Calu3 (cell line): Measurements from ENCODE around the gene SFRP5. TPM values are rescaled to one million over a fixed set of nuclear protein-coding genes. Genes with fewer than 3 reads are reported as not detected.

Source experiments
- BruUV-seq: library from RNA; stranded (reverse); fragments of 400-500 nt; replicated peaks from 2 replicates; lab custom pipeline; 2021; lab: Mats Ljungman, UMichigan
- CTCF ChIA-PET: fragments of 300-600 bp; sonication (Branson Sonifier 250); formaldehyde crosslinking; loops from one replicate; lab custom pipeline; 2022; ENCODE audit warnings: antibody characterized with exemption; lab: Charles Lee
- DNase-seq: peaks from one replicate; pipeline ENCODE4 v3.0.0; 2022
- H3K27ac Mint-ChIP-seq: one replicate; pipeline ENCODE4 v1.8.0; 2022; ENCODE audit warnings: mixed read lengths; ENCODE audit not compliant: unreplicated experiment
- H3K27me3 Mint-ChIP-seq: one replicate; pipeline ENCODE4 v1.8.0; 2022; ENCODE audit warnings: mixed read lengths; ENCODE audit not compliant: unreplicated experiment
- H3K36me3 Mint-ChIP-seq: one replicate; pipeline ENCODE4 v1.8.0; 2022; ENCODE audit warnings: mild to moderate bottlenecking, moderate library complexity, mixed read lengths; ENCODE audit not compliant: insufficient read depth, unreplicated experiment
- H3K4me1 Mint-ChIP-seq: one replicate; pipeline ENCODE4 v1.8.0; 2022; ENCODE audit warnings: mild to moderate bottlenecking, low read depth, mixed read lengths; ENCODE audit not compliant: unreplicated experiment
- H3K4me3 Mint-ChIP-seq: one replicate; pipeline ENCODE4 v1.8.0; 2022; ENCODE audit warnings: mild to moderate bottlenecking, low read depth, moderate library complexity, mixed read lengths; ENCODE audit not compliant: unreplicated experiment
- H3K9me3 Mint-ChIP-seq: one replicate; pipeline ENCODE4 v1.8.0; 2022; ENCODE audit warnings: low read depth, mixed read lengths; ENCODE audit not compliant: unreplicated experiment
- CTCF ChIP-seq: fragments of 200-600 bp; IDR thresholded peaks from one replicate; pipeline ENCODE4 v1.8.0; 2022; ENCODE audit warnings: antibody characterized with exemption; ENCODE audit not compliant: unreplicated experiment
- intact Hi-C: fragments of 100-400 bp; cut with micrococcal nuclease; formaldehyde crosslinking; loops from one replicate; pipeline ENCODE4 v1.10.0; 2022; ENCODE audit not compliant: unreplicated experiment
- total RNA-seq: library from RNA; stranded (reverse); gene quantifications from 2 replicates; pipeline ENCODE4 v1.2.3, GENCODE V29; 2022

The SFRP5 gene
- total RNA-seq, 1 experiment from 2014 or later = 0.19 TPM

DNA sequence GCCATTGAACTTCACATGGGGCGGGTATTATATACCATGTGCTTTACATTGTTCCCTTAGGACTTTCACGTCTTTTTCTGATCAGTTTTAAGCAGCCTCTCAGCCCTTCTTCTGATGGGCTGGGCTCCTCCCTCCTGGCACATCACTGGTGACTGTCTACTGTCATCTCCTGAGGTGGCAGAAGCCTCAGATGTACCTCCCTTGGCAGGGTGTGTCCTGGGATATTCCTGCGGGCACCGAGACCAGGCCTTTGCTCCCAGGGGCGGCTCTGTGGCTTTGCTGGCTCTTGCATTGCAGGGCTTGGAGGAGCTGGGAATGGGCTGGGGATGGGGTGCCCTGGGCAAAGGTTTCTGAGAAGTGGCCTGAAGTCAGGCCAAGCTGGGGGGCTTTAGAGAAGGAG is 43.2 kb upstream of the SFRP5 start:
- Mint-ChIP-seq H3K27ac (no peak overlapping the region), H3K4me1 (no peaks in the 10 kb centered on the region), H3K9me3 (no peaks in the 10 kb centered on the region), H3K4me3 (no peak overlapping the region), H3K27me3 (peaks cover 8% of the 10 kb centered on the region), H3K36me3 (no peaks in the 10 kb centered on the region)
- no peak for DNase-seq
- TF ChIP-seq CTCF = no peak
- BruUV-seq = no TSS peak
- CTCF ChIA-PET = interaction anchor here (0.9 kb wide), 1 partner anchor 14 kb away, joined by 3 read pairs; no protein-coding TSS in a partner anchor
- intact Hi-C loops = no loop called here

GRCh38 chr10:97813311-97813710 is 41.5 kb upstream of the SFRP5 start:
- DNase-seq = no peak
- no peak for TF ChIP-seq CTCF
- H3K4me1 Mint-ChIP-seq = no peaks in the 10 kb centered on the region
- no TSS peak for BruUV-seq
- H3K36me3 Mint-ChIP-seq = no peaks in the 10 kb centered on the region
- H3K9me3 Mint-ChIP-seq = no peaks in the 10 kb centered on the region
- H3K27me3 Mint-ChIP-seq = peaks cover 8% of the 10 kb centered on the region
- intact Hi-C loops = no loop called here
- H3K27ac Mint-ChIP-seq = no peak overlapping the region
- CTCF ChIA-PET = no interaction called here
- H3K4me3 Mint-ChIP-seq = no peak overlapping the region

DNA sequence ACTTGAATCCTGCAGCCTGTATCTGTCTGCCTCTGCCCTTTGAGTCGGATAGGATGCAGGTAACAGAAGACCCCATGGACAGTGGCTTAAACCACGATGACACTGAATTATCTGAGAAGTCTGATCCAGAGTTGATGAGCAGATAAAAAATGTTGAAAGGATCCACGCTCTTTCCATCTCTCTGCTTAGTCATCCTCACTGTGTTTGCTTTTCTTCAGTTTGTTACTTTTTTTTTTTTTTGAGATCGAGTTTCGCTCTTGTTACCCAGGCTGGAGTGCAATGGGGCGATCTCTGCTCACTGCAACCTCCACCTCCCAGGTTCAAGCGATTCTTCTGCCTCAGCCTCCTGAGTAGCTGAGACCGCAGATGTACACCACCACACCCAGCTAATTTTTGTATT is 40.9 kb upstream of the SFRP5 start:
- CTCF ChIA-PET = no interaction called here
- no peaks in the 10 kb centered on the region for H3K4me1 Mint-ChIP-seq
- no peaks in the 10 kb centered on the region for H3K36me3 Mint-ChIP-seq
- H3K27me3 Mint-ChIP-seq = peaks cover 8% of the 10 kb centered on the region
- no TSS peak for BruUV-seq
- TF ChIP-seq CTCF = no peak
- no peak overlapping the region for H3K4me3 Mint-ChIP-seq
- intact Hi-C loops = no loop called here
- no peak for DNase-seq
- no peaks in the 10 kb centered on the region for H3K9me3 Mint-ChIP-seq
- no peak overlapping the region for H3K27ac Mint-ChIP-seq

DNA sequence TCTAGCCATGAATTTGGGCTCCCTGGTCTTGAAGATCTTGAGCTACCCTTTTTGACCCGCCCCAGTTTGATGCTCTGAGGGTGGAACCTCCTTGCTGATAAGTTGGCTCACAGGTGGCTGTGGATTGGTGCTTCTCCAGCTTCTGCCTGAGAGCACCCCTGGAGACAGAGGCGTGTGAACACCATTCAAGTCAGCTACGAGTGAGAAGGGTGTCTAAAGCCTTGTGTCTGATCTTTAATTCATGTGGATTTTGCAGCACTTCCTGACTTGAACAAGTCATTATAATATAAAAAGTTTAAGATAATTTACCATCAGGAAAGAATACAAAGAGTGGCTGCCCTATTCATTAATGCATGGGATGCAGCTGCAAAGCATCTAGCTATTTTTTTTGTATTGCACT is 40.2 kb upstream of the SFRP5 start:
- no peak for TF ChIP-seq CTCF
- Mint-ChIP-seq H3K4me1 (no peaks in the 10 kb centered on the region), H3K27ac (no peak overlapping the region), H3K9me3 (no peaks in the 10 kb centered on the region), H3K27me3 (peaks cover 8% of the 10 kb centered on the region), H3K4me3 (no peak overlapping the region), H3K36me3 (no peaks in the 10 kb centered on the region)
- DNase-seq = no peak
- intact Hi-C loops = no loop called here
- BruUV-seq = no TSS peak
- CTCF ChIA-PET = interaction anchor here (0.6 kb wide), 1 partner anchor 21 kb away, joined by 4 read pairs; no protein-coding TSS in a partner anchor
